ENCODE measurements around the gene ADGRL1.
"Not testable (repeated sequence)": the region's sequence is repeated elsewhere in the genome, so short reads cannot be mapped to it uniquely, and the experiment has no call there.

The ADGRL1 gene

DNA sequence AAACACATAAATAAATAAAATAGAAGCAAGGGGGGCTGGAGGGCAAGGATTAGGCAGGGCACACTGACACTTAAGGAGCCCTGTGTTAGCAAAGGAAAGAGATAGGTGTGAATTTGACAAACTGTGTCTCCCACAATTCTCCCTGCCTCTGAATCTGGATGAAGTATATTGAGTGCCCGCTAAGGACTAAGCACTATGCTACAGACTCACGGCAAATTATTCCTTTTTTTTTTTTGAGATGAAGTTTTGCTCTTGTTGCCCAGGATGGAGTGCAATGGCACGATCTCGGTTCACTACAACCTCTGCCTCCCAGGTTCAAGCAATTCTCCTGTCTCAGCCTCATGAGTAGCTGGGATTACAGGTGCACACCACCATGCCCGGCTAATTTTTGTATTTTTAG, 38.4 kb upstream of the ADGRL1 start:
- not testable (repeated sequence) for H3K27ac ChIP-seq; DNase-seq; H3K36me3 ChIP-seq; H3K27me3 ChIP-seq (ENCODE audit: insufficient read depth, low read depth, severe bottlenecking); H3K4me3 ChIP-seq (ENCODE audit: low read depth, low read length); H3K9me3 ChIP-seq (ENCODE audit: severe bottlenecking)

- H3K9me3 ChIP-seq (ENCODE audit: severe bottlenecking); H3K36me3 ChIP-seq; DNase-seq; H3K4me3 ChIP-seq (ENCODE audit: low read depth, low read length); H3K27me3 ChIP-seq (ENCODE audit: insufficient read depth, low read depth, severe bottlenecking); H3K27ac ChIP-seq: not testable (repeated sequence)
Observed at GRCh38 chr19:14243718-14244117, 37.7 kb upstream of the ADGRL1 start.

DNA sequence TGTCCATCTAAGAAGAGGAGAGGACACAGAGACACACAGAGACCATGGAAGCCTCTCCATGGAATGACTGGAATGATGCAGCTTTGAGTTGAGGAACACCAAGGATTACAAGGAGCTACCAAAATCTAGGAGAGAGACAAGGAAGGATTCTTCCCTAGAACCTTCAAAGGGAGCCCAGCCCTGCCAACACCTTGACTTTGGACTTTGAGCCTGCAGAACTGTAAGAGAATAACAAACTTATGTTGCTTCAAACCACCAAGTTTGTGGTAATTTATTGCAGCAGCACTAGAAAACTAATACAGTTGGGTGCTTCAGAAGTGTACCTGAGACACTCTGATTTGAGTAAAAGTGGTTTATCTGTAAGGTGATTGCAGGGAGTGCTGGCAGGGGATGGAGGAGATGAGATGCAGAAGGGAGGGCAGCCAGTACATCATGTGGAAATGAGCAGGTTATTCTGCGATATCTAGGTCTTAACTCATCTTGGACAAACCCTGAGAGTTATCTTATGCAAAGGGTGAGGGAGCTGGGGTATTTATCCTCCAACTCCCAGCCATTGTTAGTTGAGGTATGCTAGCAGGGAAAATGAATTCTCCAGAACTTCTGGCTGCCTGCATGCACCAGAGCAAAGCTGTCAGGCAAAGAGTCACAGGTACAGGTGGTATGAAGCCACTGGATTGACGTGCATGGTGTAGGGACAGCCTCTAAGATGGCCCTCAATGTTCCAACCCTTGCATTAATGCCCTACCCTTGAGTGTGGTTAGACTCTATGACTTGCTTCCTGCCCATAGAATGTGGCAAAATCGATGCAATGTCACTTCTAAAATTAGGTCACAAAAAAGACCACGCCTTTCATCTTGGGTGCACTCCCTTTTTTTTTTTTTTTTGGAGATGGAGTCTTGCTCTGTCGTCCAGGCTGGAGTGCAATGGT, 31.3 kb upstream of the ADGRL1 start:
- Histone ChIP-seq H3K27ac (no peak overlapping the region), H3K36me3 (no peaks in the 10 kb centered on the region), H3K27me3 (ENCODE audit: insufficient read depth, low read depth, severe bottlenecking) (no peaks in the 10 kb centered on the region), H3K9me3 (ENCODE audit: severe bottlenecking) (no peaks in the 10 kb centered on the region), H3K4me3 (ENCODE audit: low read depth, low read length) (no peak overlapping the region)
- TF ChIP-seq CTCF (IDR thresholded peaks at IDR 0.05; ENCODE audit: low read depth, low read length), result no peak
- DNase-seq, result no peak

- H3K27me3 ChIP-seq (ENCODE audit: insufficient read depth, low read depth, severe bottlenecking); H3K4me3 ChIP-seq (ENCODE audit: low read depth, low read length); H3K9me3 ChIP-seq (ENCODE audit: severe bottlenecking); DNase-seq; H3K36me3 ChIP-seq; H3K27ac ChIP-seq: not testable (repeated sequence)
Observed at GRCh38 chr19:14232945-14233344, 27.0 kb upstream of the ADGRL1 start.

GRCh38 chr19:14228446-14229071, 22.6 kb upstream of the ADGRL1 start:
- not testable (repeated sequence) for H3K27ac ChIP-seq; H3K36me3 ChIP-seq; DNase-seq; H3K4me3 ChIP-seq (ENCODE audit: low read depth, low read length); H3K9me3 ChIP-seq (ENCODE audit: severe bottlenecking); H3K27me3 ChIP-seq (ENCODE audit: insufficient read depth, low read depth, severe bottlenecking)

DNA sequence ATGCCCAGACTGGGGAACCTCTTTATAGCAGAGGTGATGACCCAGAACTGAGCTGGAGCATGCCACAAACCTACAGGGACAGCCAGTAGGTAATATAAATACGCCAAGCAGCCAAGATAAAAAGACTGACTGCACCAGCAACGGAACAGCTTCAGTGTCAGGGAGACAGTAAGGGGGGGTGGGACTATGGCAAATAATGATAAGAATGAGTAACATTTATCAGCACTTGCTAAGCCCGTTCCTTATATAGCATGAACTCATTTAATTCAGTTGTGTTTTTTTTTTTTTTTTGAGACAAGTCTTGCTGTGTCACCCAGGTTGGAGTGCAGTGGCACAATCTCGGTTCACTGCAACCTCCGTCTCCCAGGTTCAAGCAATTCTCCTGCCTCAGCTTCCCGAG, 20.5 kb upstream of the ADGRL1 start:
- H3K4me3 ChIP-seq (ENCODE audit: low read depth, low read length); H3K36me3 ChIP-seq; DNase-seq; H3K9me3 ChIP-seq (ENCODE audit: severe bottlenecking); H3K27me3 ChIP-seq (ENCODE audit: insufficient read depth, low read depth, severe bottlenecking): not testable (repeated sequence)
- peak overlapping the region; percentile 62 for H3K27ac ChIP-seq

DNA sequence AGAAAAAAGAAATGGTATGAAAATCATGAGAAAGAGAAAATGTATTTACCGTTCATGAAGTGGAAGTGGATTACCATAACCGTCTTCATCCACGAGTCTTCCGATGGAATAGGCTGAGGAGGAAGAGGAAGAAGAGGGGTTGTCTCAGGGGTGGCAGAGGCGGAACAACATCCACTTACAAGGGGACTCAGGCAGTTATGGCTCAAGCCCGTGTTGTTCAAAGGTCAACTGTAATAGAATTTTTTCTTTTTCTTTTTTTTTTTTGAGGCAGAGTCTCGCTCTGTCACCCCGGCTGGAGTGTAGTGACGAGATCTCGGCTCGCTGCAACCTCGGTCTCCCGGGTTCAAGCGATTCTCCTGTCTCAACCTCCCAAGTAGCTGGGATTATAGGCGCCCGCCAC, 16.9 kb upstream of the ADGRL1 start:
- no peak for TF ChIP-seq CTCF (IDR thresholded peaks at IDR 0.05; ENCODE audit: low read depth, low read length)
- no peaks in the 10 kb centered on the region for H3K9me3 ChIP-seq (ENCODE audit: severe bottlenecking)
- no peak for DNase-seq
- H3K36me3 ChIP-seq, result no peaks in the 10 kb centered on the region
- H3K27me3 ChIP-seq (ENCODE audit: insufficient read depth, low read depth, severe bottlenecking), result no peaks in the 10 kb centered on the region
- H3K27ac ChIP-seq, result no peak overlapping the region
- H3K4me3 ChIP-seq (ENCODE audit: low read depth, low read length), result no peak overlapping the region

DNA sequence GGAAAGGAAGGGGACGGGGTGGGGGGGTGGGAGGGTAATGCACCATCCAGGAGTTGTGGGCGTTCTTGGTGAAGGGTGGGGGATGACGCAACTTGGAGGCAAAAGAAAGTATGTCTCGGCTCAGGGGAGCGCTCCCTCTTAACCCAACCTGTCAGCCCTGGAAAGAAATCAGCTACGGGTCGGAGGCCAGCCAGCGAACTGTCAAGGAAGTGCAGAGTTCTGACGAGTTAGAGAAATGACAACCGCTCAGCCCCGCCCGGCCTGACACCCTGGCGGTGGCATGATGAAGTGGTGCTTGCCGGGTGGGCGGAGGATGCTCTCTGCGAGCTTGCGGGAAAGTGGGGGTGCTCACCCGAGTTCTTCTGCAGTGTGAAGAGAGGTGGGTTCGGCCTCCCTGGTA, 15.4 kb upstream of the ADGRL1 start:
- not testable (repeated sequence) for DNase-seq; H3K4me3 ChIP-seq (ENCODE audit: low read depth, low read length); H3K27ac ChIP-seq; H3K9me3 ChIP-seq (ENCODE audit: severe bottlenecking); H3K27me3 ChIP-seq (ENCODE audit: insufficient read depth, low read depth, severe bottlenecking); H3K36me3 ChIP-seq

Measured in WERI-Rb-1 (cell line).